NCI-H526 treated with DMSO at 0.1 percent for 48 hours (cell line): Measurements from ENCODE around the gene PPP3R2.
"Not testable (repeated sequence)": the region's sequence is repeated elsewhere in the genome, so short reads cannot be mapped to it uniquely, and the experiment has no call there.

Experiments used
- DNase-seq: peaks from one replicate; lab custom pipeline; 2025; lab: John Stamatoyannopoulos, UW

The PPP3R2 gene

DNA sequence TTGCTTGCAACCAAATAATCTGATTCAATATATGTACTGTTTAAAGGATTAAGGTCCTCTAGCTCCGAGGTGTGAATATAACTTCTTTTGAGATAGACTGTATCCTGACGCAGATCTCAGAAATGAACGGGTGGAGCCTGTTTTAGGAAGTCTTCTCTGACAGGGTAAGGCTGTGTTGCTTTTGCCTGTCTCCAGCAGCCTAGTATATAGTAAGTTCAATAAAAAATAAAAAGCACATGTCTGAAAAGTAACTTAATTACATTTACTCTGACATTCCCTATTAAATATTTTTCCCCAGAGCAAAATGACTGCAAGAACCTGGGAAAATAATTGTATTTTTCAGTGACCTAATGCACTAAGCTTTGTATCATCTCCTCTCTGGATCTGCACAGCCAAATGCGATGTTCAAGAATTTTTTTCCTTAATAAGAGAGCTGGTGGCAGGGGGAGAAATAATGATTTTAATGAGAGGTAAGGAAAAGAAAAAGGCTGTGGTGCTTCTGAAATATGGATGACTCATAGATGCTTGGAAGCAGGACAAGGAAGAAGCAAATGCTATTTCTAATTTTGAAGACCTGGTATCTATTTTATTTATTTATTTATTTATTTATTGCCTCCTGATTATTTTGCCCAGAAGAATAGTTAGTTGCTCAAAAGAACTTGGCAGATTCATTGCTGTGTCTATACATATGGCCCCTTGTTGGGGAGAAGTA, 7.3 kb downstream of the PPP3R2 start:
- no peak for DNase-seq

DNA sequence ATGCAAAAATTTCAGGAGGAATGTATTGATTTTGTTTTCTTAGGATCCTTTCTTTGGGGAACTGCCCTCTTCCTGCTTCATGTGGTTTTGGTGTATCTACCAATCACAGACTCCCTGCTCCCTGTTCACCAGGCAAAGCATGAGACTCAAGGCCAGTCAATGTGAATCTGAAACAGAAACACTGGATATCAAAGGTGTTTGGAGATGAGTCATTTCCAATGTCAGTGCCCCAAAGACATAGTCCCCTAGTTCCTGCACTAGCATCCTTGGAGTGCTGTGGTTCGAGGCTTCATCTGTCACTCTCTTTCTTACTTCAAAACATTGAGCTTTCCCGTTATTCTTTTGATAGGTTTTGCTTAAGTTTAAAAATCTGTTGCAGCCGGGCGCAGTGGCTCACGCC, 8.1 kb downstream of the PPP3R2 start:
- DNase-seq = no peak

DNA sequence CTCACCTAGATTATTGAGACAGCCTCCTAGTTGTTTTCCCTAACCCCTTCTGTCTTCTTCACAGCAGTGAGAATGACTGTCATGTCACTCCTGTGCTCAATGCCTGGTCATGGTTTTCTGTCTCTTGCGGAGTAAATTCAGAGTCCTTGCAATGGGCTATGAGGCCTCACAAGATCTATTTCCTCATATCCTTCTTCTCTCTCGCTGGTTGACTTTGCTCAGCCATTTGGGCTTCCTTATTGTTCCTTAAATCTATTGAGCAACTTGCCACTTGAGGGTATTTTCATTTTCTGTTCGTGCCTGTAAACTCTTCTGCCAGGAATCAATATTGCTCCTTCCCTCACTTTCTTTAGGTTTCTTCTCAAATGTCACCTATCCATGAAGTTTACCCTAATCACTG, 9.0 kb downstream of the PPP3R2 start:
- no peak for DNase-seq

DNA sequence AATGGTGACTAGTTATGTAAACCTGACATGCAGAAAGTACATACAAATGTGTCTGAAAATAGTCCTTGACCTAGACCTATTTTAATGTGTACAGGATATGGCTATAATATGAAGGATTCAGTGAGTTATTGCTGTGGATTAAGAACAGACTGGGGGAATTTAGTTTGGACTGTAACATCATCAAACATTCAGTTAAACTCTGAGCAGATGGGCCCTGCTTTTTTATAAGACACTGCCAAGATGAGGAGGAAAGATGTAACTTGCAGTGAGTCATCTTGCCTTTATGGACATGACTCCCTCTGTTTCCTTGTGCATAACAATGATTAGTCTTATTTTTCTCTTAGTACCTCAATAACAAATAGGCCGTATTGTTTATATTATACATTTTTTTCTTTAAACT, 12.2 kb downstream of the PPP3R2 start:
- DNase-seq = no peak

DNA sequence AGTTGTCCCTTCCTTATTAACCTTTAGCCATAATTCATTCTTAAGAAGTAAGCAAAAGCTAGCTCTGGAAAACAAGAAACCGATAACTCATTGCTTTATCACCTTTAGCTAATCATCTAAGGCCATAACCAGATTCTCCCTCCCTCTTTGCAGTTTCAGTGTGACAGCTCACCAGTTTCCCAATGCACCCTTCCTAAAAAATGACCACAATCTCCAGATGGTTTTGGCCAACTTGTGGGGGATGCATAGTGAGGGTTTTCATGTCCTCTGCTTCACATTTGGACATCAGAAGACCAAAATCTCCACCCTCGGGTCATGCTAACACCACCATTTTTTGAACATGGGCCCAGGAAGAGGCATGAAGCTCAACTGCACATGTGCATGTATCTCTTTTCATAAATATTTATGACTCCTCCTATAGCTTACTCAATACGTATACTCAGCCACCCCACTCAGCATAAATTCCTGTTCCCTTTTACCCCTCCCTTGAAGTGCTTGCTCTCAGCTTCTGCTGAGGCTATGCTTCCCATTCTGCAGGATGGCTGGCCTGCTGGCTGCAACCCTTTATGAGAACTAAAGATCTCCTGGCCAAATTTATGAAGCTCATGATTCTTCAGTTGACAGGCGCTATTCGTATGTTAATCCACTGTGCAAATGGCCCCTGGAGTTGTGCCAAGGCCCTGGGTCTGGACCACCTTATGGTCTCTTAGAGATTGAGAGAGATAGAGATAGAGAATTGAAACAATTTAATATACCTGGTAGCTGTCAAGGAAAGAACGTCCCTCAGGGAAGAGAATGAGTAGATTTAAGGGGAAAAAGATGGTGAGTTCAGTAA, 14.8 kb downstream of the PPP3R2 start:
- DNase-seq = no peak

DNA sequence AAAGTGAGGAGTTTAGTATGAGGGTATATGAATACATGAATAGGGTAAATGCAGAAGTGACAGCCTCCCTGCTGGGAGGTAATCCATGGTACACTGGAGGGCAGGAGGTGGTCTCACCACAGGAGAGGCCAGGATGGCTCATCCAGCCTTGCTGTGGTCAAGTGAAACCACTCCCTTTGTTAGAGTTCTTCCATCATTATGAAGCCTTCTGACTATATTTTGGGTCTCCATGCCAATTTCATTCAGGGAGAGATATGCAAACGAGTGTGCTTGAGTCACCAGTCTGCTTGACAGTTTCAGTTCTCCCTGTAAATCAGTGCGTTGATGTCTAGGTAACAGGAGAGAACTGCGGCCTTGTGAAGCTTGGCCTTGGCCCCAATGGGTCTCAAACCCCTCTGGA, 16.4 kb downstream of the PPP3R2 start:
- DNase-seq = no peak

DNA sequence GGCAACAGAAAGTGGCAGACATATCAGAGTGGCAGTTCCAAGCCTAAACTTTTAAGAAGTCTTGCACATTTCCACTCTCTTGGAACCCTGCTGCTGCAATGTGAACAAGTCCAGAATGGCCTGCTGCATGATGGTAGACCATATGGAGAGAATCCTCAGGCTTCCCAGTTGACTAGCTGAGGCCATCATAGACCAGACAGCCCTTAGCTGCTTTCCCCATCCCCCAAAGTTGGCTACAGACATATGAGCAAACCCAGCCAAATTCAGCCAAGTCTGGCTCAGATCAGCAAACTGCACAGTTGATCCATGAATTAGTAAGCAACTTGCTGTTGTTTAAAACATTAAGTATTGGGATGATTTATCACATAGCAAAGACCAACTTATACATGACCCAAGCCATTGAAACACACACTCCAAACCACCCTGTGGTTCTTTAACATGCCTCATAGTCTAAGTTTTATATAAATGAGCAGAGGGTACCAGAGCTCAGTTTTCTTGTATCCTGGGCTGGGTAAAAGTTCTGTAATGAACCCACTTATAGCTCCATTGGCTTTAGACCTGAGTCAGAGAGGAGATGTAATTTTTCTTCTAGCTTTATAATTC, 19.9 kb downstream of the PPP3R2 start:
- DNase-seq = no peak

DNA sequence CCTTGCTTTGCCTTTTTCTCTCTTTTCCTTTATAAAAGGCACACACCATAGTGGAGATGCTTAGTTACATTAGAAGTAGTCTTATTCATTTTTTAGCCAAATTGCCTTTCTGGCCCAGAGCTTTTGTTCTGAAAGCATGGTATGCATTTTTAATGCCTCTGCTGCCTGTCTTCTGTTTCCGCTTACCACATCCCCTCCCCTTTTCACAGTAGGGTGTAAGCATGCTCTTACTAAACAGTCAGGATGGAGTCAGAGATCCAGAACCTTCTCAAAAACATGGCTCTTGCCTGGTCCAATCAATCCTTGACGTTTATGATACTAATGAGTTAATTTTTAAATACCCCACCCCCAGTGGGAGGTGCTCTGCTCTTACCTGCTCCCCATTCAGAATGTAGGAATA, 22.5 kb downstream of the PPP3R2 start:
- no peak for DNase-seq

DNA sequence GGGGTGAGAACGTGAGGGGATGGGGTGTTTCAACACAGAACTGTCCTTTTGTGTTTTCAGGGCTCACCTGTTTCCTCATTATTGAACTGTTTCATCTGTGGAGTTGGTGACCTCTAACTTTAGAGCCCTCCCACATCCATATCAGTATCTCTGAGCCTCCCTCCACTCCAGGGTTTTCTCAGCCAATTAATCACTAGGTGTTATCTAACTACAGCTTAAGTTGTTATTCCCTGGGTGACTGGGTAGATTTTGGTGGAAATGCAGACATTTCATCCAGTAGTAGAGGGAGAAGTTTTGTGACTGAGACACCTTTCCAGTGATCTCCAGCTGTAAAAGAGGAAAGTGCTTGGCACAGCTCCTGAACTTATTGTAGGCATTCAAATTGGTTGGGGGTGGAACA, 23.7 kb downstream of the PPP3R2 start:
- DNase-seq = no peak

DNA sequence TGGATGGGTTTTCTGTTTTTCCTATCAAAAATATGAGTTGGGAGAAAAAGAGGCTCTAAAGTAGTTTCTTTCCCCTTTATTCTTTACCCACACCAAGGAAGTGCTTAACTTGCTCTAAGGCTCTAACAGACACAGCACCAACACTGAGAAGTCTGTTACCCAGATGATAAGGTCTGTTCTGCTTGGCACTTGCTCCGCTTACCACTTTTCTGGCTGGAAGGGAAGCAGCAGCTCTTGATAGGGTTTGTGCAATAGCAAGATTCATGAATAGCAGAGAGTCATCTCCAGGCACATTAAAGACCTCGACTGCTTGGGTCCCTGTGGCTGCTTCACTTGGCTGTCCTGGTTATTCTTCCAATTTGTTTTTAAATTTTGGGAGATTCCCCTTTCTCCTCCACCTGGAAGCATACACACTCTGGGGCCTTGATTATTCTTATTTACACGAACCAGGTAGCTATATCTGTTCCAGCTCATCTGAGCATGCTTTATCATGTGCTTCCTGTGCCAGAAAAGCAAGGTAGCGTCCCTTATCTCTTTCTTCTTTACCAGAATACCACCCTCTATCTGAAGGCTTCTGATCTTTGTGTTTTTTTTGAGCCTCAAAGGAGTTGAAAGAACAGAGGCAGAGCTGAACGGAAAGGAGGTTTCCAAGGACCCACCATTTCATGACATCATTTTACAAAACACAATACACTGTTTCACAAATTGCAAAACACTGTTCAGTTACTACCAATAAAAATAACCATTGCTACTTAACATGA, 24.8 kb downstream of the PPP3R2 start:
- no peak for DNase-seq

DNA sequence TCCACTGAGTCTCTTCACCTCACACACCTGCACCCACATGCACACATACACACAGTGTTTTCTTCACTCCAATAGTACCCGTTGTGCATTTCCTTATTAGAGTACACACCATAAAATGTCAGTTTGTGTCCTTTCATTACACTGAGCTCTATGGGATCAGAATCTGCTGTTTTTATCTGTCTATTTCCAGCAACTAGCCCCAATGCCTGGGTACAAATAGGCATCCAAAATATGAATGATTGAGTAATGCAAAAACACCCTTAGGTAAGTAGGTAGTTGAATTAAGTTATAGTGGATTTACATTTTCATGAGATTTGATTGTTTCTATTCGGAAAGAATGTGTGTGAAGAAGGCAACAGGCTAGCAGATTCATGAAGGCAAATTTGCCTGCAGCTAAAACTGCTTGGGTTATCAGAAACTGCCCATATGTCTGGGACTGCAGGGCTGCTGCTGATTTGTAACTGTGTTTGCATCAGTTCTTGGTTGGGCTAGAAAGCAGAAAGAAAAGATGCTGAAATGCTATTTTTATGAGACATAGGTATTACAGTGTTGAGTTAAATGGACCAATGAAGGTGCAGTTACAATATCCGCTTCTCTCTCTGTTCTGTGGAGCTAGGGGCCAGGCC, 26.9 kb downstream of the PPP3R2 start:
- no peak for DNase-seq

DNA sequence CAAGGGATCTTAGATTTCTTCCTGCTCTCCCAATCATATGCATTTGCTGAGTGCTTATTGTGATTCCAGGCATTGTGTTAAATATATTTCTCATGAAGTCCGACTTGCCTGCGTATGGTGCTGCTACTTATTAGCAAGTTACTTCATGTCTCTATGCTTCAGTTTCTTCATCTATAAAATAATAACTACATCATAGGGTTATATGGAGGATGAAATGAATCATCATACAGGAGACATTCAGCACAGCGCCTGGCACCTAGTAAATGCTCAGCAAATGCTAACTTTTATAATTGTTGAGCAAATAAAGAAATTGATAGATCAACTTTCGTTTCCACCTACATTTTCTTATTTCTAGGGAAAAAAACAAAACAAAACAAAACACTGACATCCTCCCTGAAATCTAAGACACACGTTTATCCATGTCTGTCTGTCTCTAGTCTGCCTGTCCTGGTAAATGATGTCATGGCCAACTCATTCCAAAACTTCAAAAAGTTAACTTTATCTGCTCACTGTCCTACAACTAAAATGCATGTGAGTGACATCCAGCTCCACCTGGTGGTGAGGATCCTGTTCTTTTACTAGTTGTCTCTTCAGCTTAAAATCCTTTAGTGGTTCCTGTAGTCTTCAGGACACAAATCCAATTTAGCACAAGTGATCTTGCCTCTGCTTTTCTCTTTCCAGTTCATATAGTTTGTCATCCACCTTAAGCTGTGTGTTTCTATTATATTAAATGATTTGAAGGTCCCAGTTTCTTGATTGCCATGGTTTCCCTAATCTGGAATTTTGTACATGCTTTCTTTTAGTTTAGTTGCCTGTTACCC, 27.7 kb downstream of the PPP3R2 start:
- DNase-seq = no peak

DNA sequence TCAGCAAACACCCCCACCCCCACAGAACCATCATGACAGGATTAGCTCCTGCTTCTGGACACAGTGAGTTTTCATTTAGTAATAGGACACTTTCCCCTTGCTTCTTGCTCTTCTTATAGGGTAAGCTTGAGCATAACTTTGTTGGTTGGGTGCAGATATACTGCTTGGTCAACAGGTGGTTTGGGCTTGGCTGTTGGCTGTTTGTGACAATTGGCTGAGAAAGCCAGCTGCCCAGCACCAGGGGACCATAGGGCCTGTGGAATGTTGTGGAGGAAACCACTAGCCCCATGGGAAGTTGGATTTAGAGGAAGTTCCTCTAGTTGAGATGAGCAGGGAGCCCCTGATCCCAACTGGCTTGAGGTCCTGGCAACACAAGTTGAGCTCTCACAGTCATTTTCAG, 30.5 kb downstream of the PPP3R2 start:
- no peak for DNase-seq

DNA sequence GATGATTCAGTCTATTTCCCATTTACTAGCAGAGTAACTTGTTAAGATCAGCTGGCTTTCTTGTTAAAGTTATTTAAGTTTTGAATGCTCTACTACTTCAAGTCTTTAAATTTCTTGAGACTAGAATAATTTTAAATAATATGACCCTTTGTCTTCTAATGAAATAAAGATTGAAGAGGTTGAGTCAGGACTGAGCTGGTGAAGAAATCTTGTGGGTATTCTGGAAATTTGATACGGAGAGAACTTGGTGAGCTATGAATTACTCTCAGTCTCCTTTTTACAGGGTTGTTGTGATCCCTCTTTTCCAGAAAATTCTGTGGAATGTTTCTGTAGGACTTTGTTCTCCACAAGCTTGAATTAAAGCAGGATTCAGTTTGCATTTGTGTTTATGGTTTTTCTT, 31.8 kb downstream of the PPP3R2 start:
- no peak for DNase-seq

DNA sequence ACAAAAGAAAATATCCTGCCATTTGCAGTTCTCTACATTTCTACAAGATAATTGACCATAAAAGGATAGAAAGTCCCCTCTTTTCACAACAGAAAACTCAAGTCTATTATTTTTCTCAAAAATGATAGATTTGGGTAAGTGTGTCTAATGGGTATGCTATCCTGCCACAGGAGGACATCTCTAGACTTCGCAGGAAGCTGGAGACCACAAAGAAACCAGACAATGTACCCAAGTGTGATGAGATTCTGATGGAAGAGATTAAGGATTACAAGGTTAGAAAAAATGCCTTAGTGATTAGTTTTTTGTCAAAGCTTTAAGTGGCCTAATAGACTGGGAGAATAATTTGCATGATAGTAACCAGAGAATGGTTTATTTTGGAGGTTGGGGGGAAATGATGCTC, 33.0 kb downstream of the PPP3R2 start:
- no peak for DNase-seq

DNA sequence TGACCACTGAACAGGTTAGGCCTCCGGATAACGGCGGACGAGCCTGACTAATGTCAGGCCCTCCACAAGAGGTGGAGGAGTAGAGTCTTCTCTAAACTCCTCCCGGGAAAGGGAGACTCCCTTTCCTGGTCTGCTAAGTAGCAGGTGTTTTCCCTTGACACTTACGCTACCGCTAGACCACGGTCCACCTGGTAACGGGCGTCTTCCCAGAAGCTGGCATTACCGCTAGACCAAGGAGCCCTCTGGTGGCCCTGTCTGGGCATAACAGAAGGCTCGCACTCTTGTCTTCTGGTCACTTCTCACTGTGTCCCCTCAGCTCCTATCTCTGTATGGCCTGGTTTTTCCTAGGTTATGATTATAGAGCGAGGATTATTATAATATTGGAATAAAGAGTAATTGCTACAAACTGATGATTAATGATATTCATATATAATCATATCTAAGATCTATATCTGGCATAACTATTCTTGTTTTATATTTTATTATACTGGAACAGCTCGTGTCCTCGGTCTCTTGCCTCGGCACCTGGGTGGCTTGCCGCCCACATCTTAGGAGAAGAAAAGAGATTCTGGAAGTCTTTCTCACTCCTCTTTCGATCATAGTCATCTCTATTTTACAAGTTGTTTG, 45.2 kb downstream of the PPP3R2 start:
- DNase-seq = not testable (repeated sequence)

DNA sequence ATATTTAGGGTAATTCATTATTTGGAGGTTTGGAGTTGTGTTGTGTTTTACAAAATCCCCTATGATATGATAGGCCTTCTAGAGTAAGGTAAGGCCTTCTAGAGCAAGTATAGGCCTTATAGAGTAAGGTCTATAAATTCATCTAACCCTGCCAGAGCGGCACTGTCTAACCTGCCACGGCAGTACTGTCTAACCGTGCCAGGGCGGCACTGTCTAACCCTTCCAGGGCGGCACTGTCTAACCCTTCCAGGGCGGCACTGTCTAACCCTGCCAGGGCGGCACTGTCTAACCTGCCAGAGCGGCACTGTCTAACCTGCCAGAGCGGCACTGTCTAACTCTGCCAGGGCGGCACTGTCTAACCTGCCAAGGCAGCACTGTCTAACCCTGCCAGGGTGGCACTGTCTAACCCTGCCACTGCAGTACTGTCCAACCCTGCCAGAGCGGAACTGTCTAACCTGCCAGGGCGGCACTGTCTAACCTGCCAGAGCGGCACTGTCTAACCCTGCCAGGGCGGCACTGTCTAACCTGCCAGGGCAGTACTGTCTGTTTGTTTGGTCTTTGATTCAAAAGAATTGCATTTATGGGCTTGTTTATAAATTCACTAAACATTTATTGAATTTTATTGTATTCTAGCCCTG, 51.6 kb downstream of the PPP3R2 start:
- DNase-seq = no peak
